IMR-90 (cell line): Measurements from ENCODE around the gene PCDHGA4.

Experiments used
- BHLHE40 ChIP-seq: fragments of 150-350 bp; IDR thresholded peaks from 2 replicates; pipeline ENCODE4 v1.6.1; 2016; ENCODE audit warnings: mild to moderate bottlenecking, low read depth, low read length
- POLR2A ChIP-seq: IDR thresholded peaks from 2 replicates; pipeline ENCODE4 v1.6.1; 2012; ENCODE audit warnings: mild to moderate bottlenecking, low read depth, low read length
- TF ChIP-seq, protein P1 (sequence below): conservative IDR thresholded peaks from 2 replicates; pipeline ENCODE4 v1.5.1; 2012; ENCODE audit warnings: mild to moderate bottlenecking, low read depth, low read length, improper control_type of control experiment

DNA sequence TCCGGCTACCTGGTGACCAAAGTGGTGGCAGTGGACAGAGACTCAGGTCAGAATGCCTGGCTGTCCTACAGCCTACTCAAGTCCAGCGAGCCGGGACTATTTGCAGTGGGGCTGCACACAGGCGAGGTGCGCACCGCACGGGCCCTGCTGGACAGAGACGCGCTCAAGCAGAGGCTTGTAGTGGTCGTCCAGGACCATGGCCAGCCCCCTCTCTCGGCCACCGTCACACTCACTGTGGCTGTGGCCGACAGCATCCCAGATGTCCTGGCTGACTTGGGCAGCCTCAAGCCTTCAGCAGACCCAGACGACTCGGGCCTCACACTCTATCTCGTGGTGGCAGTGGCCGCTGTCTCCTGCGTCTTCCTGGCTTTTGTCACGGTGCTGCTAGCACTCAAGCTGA is 2.1 kb downstream of the PCDHGA4 start:
- TF ChIP-seq, protein P1, sequence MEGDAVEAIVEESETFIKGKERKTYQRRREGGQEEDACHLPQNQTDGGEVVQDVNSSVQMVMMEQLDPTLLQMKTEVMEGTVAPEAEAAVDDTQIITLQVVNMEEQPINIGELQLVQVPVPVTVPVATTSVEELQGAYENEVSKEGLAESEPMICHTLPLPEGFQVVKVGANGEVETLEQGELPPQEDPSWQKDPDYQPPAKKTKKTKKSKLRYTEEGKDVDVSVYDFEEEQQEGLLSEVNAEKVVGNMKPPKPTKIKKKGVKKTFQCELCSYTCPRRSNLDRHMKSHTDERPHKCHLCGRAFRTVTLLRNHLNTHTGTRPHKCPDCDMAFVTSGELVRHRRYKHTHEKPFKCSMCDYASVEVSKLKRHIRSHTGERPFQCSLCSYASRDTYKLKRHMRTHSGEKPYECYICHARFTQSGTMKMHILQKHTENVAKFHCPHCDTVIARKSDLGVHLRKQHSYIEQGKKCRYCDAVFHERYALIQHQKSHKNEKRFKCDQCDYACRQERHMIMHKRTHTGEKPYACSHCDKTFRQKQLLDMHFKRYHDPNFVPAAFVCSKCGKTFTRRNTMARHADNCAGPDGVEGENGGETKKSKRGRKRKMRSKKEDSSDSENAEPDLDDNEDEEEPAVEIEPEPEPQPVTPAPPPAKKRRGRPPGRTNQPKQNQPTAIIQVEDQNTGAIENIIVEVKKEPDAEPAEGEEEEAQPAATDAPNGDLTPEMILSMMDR, result no peak
- no peak for TF ChIP-seq BHLHE40
- no peak for TF ChIP-seq POLR2A
